K562 (cell line): ENCODE data around the gene CPED1. TPM values are rescaled to one million over a fixed set of nuclear protein-coding genes. Genes with fewer than 3 reads are reported as not detected.

Experiments
- ATAC-seq: fragments of 200-7000 bp; cut with Tn5 transposase; 3 replicates; pipeline ENCODE4 v1.9.1; 2020; ENCODE audit warnings: moderate library complexity
- BruUV-seq: library from RNA; stranded (reverse); fragments of 400-500 nt; replicated peaks from 2 replicates; lab custom pipeline; 2021; lab: Mats Ljungman, UMichigan
- CTCF ChIA-PET: fragments of 300-600 bp; formaldehyde crosslinking; extraction: SDS; loops from one replicate; lab custom pipeline; 2021; ENCODE audit warnings: low intra/inter-chr PET ratio; lab: Yijun Ruan, JAX
- POLR2A ChIA-PET: fragments of 300-600, 350-650 bp; sonication (Branson Sonifier 250); formaldehyde crosslinking; extraction: SDS; loops from one replicate; lab custom pipeline; 2021; ENCODE audit warnings: antibody characterized with exemption, inconsistent platforms; lab: Yijun Ruan, JAX
- DNase-seq, 4 experiments: peaks; one replicate each; pipeline versions ENCODE4 v3.0.0 to v3.0.0-alpha.2; 2011 to 2018; ENCODE audit warnings: low spot score in 3 of 4, mixed read lengths in 3 of 4; ENCODE audit errors: extremely low read depth in 1 of 4
- FAIRE-seq: peaks from 2 replicates; lab custom pipeline; 2011; peaks lifted over from hg19 to GRCh38; lab: Jason Lieb, UNC
- H2AFZ ChIP-seq: 2 replicates; pipeline ENCODE4 v1.6.0; 2011; ENCODE audit warnings: low read depth, low read length, control low read depth, inconsistent platforms
- H3K27ac ChIP-seq: fragments of 200-600 bp; 3 replicates; pipeline ENCODE4 v1.8.0; 2011; ENCODE audit warnings: low read depth, mild to moderate bottlenecking, control low read depth, inconsistent platforms, low read length, moderate library complexity, mixed read lengths; ENCODE audit errors: extremely low read depth
- H3K27me3 ChIP-seq, 2 experiments: fragments of 300-600 bp in 1 of 2; 2 replicates in 1 of 2; 3 replicates in 1 of 2; pipeline versions ENCODE4 v1.6.0 to v1.8.0; 2011; ENCODE audit warnings: inconsistent platforms in 2 of 2, low read length in 2 of 2, mild to moderate bottlenecking in 1 of 2, mixed read lengths in 1 of 2, moderate library complexity in 1 of 2; ENCODE audit not compliant: control insufficient read depth in 2 of 2, insufficient read depth in 2 of 2
- H3K36me3 ChIP-seq: fragments of 300-600 bp; 3 replicates; pipeline ENCODE4 v1.8.0; 2011; ENCODE audit warnings: mild to moderate bottlenecking, low read length, inconsistent platforms; ENCODE audit not compliant: control insufficient read depth, insufficient read depth
- H3K4me1 ChIP-seq, 2 experiments: fragments of 200-600 bp in 1 of 2; replicated peaks in 1 of 2; 2 replicates in 1 of 2; 3 replicates in 1 of 2; pipeline versions ENCODE4 v1.5.1 to v1.8.0; 2011; ENCODE audit warnings: inconsistent platforms in 2 of 2, low read length in 2 of 2, mild to moderate bottlenecking in 1 of 2, mixed read lengths in 1 of 2, moderate library complexity in 1 of 2; ENCODE audit not compliant: control insufficient read depth in 2 of 2, insufficient read depth in 2 of 2
- H3K4me2 ChIP-seq: 2 replicates; pipeline ENCODE4 v1.6.1; 2011; ENCODE audit warnings: low read length, control low read depth, inconsistent platforms, mixed read lengths; ENCODE audit not compliant: insufficient read depth
- H3K4me3 ChIP-seq: fragments of 200-600 bp; sonication (generic), shearing (Covaris generic); 2 replicates; pipeline ENCODE4 v1.5.1; 2016; ENCODE audit warnings: control low read depth, inconsistent platforms
- H3K79me2 ChIP-seq: fragments of 200-600 bp; 3 replicates; pipeline ENCODE4 v1.8.0; 2011; ENCODE audit warnings: low read length, inconsistent platforms; ENCODE audit not compliant: control insufficient read depth, insufficient read depth
- H3K9ac ChIP-seq, 2 experiments: 2 replicates each; pipeline versions ENCODE4 v1.6.0 to v1.6.1; 2011; ENCODE audit warnings: low read depth in 2 of 2, low read length in 2 of 2, control low read depth in 1 of 2, inconsistent platforms in 1 of 2, mild to moderate bottlenecking in 1 of 2, mixed read lengths in 1 of 2; ENCODE audit not compliant: insufficient read depth in 1 of 2
- H3K9me1 ChIP-seq: one replicate; pipeline ENCODE4 v1.6.0; 2011; ENCODE audit warnings: inconsistent platforms, mild to moderate bottlenecking, low read length, moderate library complexity; ENCODE audit not compliant: control insufficient read depth, insufficient read depth
- H3K9me3 ChIP-seq: replicated peaks from 2 replicates; pipeline ENCODE4 v1.5.1; 2011; ENCODE audit warnings: low read depth, low read length, inconsistent platforms; ENCODE audit not compliant: control insufficient read depth, insufficient read depth
- H4K20me1 ChIP-seq: replicated peaks from 2 replicates; pipeline ENCODE4 v1.6.1; 2011; ENCODE audit warnings: low read length, inconsistent platforms, mixed read lengths; ENCODE audit not compliant: control insufficient read depth, insufficient read depth
- ATF7 ChIP-seq: fragments of 450-650 bp; IDR thresholded peaks from 2 replicates; pipeline ENCODE4 v1.7.1; 2014; ENCODE audit warnings: mild to moderate bottlenecking, moderate library complexity
- CBX3 ChIP-seq, 2 experiments: IDR thresholded peaks; 1 replicate in 1 of 2; 2 replicates in 1 of 2; pipeline ENCODE4 v1.6.1; 2012; ENCODE audit warnings: inconsistent platforms in 2 of 2, low read length in 2 of 2, borderline replicate concordance in 1 of 2, control low read depth in 1 of 2
- CEBPB ChIP-seq: fragments of 450-650 bp; IDR thresholded peaks from 2 replicates; pipeline ENCODE4 v1.6.1; 2016; ENCODE audit warnings: missing genetic modification characterization, missing compliant biosample characterization
- CXXC5 ChIP-seq: fragments of 250-450 bp; sonication (Bioruptor Pico); IDR thresholded peaks from 2 replicates; pipeline ENCODE4 v1.8.0; 2022; ENCODE audit warnings: inconsistent platforms, mild to moderate bottlenecking, moderate library complexity
- DMBX1 ChIP-seq: fragments of 250-450 bp; sonication (Bioruptor Pico); IDR thresholded peaks from 2 replicates; pipeline ENCODE4 v1.8.0; 2022; ENCODE audit warnings: inconsistent platforms, mild to moderate bottlenecking, moderate library complexity, borderline replicate concordance
- GABPA ChIP-seq: fragments of 200-800 bp; sonication (Bioruptor generic); conservative IDR thresholded peaks from 2 replicates; pipeline ENCODE4 v1.6.1; 2016; ENCODE audit warnings: low read depth, missing genetic modification characterization, missing compliant biosample characterization
- GTF2F1 ChIP-seq: IDR thresholded peaks from 2 replicates; pipeline ENCODE4 v1.6.1; 2011; ENCODE audit warnings: low read depth, low read length, improper control_type of control experiment
- HOXB6 ChIP-seq: fragments of 250-450 bp; sonication (Bioruptor Pico); IDR thresholded peaks from 2 replicates; pipeline ENCODE4 v1.5.1; 2022; ENCODE audit warnings: mild to moderate bottlenecking, borderline replicate concordance
- MECOM ChIP-seq: fragments of 250-450 bp; sonication (Bioruptor Pico); IDR thresholded peaks from 2 replicates; pipeline ENCODE4 v1.8.0; 2022; ENCODE audit warnings: inconsistent platforms
- NCOA4 ChIP-seq: fragments of 450-650 bp; IDR thresholded peaks from 2 replicates; pipeline ENCODE4 v1.6.1; 2018; ENCODE audit warnings: mild to moderate bottlenecking; ENCODE audit not compliant: partially characterized antibody
- NCOA6 ChIP-seq: fragments of 450-650 bp; IDR thresholded peaks from 2 replicates; pipeline ENCODE4 v1.6.1; 2017; ENCODE audit warnings: mild to moderate bottlenecking
- NR2C2 ChIP-seq, 2 experiments: fragments of 200-800 bp in 1 of 2; sonication (Bioruptor generic) in 1 of 2; sonication (generic) in 1 of 2; formaldehyde crosslinking in 1 of 2; IDR thresholded peaks; 2 replicates each; pipeline versions ENCODE4 v1.6.1 to v1.8.0; 2016 to 2022; ENCODE audit warnings: mild to moderate bottlenecking in 1 of 2, missing compliant biosample characterization in 1 of 2, missing genetic modification characterization in 1 of 2, missing genetic modification reagents in 1 of 2
- POLR2AphosphoS2 ChIP-seq: IDR thresholded peaks from 2 replicates; pipeline ENCODE4 v1.6.1; 2012; ENCODE audit warnings: low read length, improper control_type of control experiment
- PURB ChIP-seq: sonication (generic); formaldehyde crosslinking; IDR thresholded peaks from 2 replicates; pipeline ENCODE4 v1.9.0; 2021; ENCODE audit warnings: low read depth, mild to moderate bottlenecking, missing genetic modification reagents
- SIN3A ChIP-seq, 2 experiments: fragments of 150-350 bp in 1 of 2; IDR thresholded peaks; 2 replicates each; pipeline ENCODE4 v1.6.1; 2011 to 2016; ENCODE audit warnings: borderline replicate concordance in 2 of 2, low read depth in 2 of 2, low read length in 2 of 2, mild to moderate bottlenecking in 2 of 2, moderate library complexity in 2 of 2; ENCODE audit not compliant: control insufficient read depth in 1 of 2
- SRF ChIP-seq, 2 experiments: fragments of 250-450, 450-650 bp in 1 of 2; sonication (Bioruptor Pico) in 1 of 2; sonication (generic) in 1 of 2; formaldehyde crosslinking; IDR thresholded peaks; 2 replicates each; pipeline versions ENCODE4 v1.5.0 to v1.5.1; 2020 to 2022; ENCODE audit warnings: mild to moderate bottlenecking in 1 of 2, missing genetic modification reagents in 1 of 2
- TAF15 ChIP-seq: fragments of 200-400 bp; formaldehyde crosslinking; IDR thresholded peaks from 2 replicates; pipeline ENCODE4 v1.6.1; 2017; ENCODE audit warnings: mild to moderate bottlenecking, low read depth, low read length, moderate library complexity
- TBL1XR1 ChIP-seq, 2 experiments: IDR thresholded peaks; 2 replicates each; pipeline ENCODE4 v1.6.1; 2012; ENCODE audit warnings: improper control_type of control experiment in 2 of 2, low read length in 2 of 2, mild to moderate bottlenecking in 1 of 2
- WGBS: fragments of 100-300 bp; shearing (Covaris generic); methylation state at CpG from one replicate; pipeline ENCODE4 v1.1.6; 2016; ENCODE audit warnings: low coverage, mixed read lengths; ENCODE audit not compliant: insufficient coverage; ENCODE audit errors: missing lambda C conversion rate; 5-methylcytosine and 5-hydroxymethylcytosine counted together
- in situ Hi-C: fragments of 300-500 bp; cut with MboI; formaldehyde crosslinking; loops from 4 replicates; pipeline ENCODE4 v1.15.0; 2018; ENCODE audit warnings: inconsistent platforms, mixed read lengths
- intact Hi-C: fragments of 100-400 bp; cut with micrococcal nuclease; formaldehyde crosslinking; loops from 2 replicates; pipeline ENCODE4 v1.14.2; 2022
- polyA plus RNA-seq, 8 experiments: library from polyadenylated mRNA; depleted of rRNA in 4 of 8; stranded (reverse) in 5 of 8; unstranded in 3 of 8; fragments of >200 nt; fragmentation: Nextera tagmentation in 2 of 8; fragmentation: Illumina TruSeq in 1 of 8; extraction: Ambion mirVana in 2 of 8; extraction: Trizol in 1 of 8; gene quantifications; 2 replicates each; pipeline versions ENCODE4 v1.2.1 to v1.2.3, GENCODE V29; 2011 to 2014; ENCODE audit warnings: inconsistent platforms in 1 of 8, missing spikeins in 1 of 8
- total RNA-seq, 7 experiments: library from RNA; depleted of rRNA in 6 of 7; stranded (reverse); fragments of >200 nt in 6 of 7; fragmentation: Illumina TruSeq in 2 of 7; extraction: Trizol in 2 of 7; gene quantifications; 2 replicates each; pipeline versions ENCODE4 v1.2.1 to v1.2.3, GENCODE V29; 2011 to 2021; ENCODE audit warnings: low replicate concordance in 1 of 7
- TF ChIP-seq, protein P1 (sequence below), 2 experiments: fragments of 200-800 bp in 1 of 2; sonication (Bioruptor generic) in 1 of 2; sonication (generic) in 1 of 2; formaldehyde crosslinking in 1 of 2; IDR thresholded peaks in 1 of 2; conservative IDR thresholded peaks in 1 of 2; 2 replicates each; pipeline versions ENCODE4 v1.5.0 to v1.6.1; 2016 to 2020; ENCODE audit warnings: missing compliant biosample characterization in 1 of 2, missing genetic modification characterization in 1 of 2, missing genetic modification reagents in 1 of 2

Gene CPED1
- total and polyA plus RNA-seq, 9 of the 15 experiments (the other 6 are each of a cell fraction or from before 2014, with no cell fraction given): 195 to 393 (median 290) TPM

DNA sequence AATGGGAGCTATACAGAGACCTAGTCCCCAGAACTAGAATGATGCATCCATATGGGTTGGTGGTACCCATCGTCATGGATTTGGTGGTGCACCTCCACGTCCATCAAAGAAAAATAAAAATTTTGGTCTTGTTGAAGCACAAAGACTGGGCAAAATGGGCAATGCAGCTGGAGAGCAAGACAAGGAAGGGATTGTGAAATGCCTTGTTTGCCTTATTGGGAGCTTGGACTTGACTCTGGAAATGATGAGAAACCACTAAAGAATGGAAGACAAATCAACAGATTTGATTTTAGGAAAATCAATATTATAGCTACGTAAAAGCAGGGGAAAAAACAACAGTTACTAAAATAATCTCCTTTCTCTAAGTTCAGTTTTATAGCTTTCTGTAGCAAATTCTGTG, 150.9 kb downstream of the CPED1 start:
- Histone ChIP-seq H3K9ac (no peak overlapping the region), H3K36me3 (peaks cover 95% of the 10 kb centered on the region), H3K4me3 (no peak overlapping the region), H3K79me2 (no peaks in the 10 kb centered on the region; the same call in 2 of the 3 replicates), H4K20me1 (no peaks in the 10 kb centered on the region), H2AFZ (no peak overlapping the region), H3K27me3 (no peaks in the 10 kb centered on the region), H3K4me1 (no peaks in the 10 kb centered on the region), H3K27ac (no peak overlapping the region), H3K9me1 (no peaks in the 10 kb centered on the region), H3K4me2 (no peak overlapping the region), H3K9me3 (no peaks in the 10 kb centered on the region)
- 93% methylated on average over 3 of the region's 3 CpGs for WGBS
- in situ Hi-C loops (no loop called here), intact Hi-C loops (loop anchor here (10.0 kb wide), 1 partner anchor 405 kb away; no protein-coding TSS in a partner anchor)
- ChIA-PET CTCF (no interaction called here), POLR2A (interaction anchor here (0.6 to 1.1 kb wide), 4 partner anchors 10 to 189 kb away, joined by 3 read pairs; partner anchors contain the start of gene ING3)
- no TSS peak for BruUV-seq
- no peak for DNase-seq
- no peak for FAIRE-seq
- no peak for ATAC-seq
- TF ChIP-seq DMBX1 (CRISPR knock-in tag) (peak; percentile 57; the same call in 1 of the 2 replicates), CEBPB (tag) (0 out of 2 replicates have a peak, but pooled peaks have one; percentile 25), CXXC5 (CRISPR knock-in tag) (peak; percentile 23; the same call in 1 of the 2 replicates), MECOM (CRISPR knock-in tag) (peak; percentile 28; the same call in 1 of the 2 replicates), CBX3 (IDR thresholded peaks at IDR 0.05; ENCODE audit: borderline replicate concordance in 1 of 2, low read length in 2 of 2) (no peak), SIN3A (IDR thresholded peaks at IDR 0.05; ENCODE audit: borderline replicate concordance in 2 of 2, control insufficient read depth in 1 of 2, low read depth in 2 of 2, low read length in 2 of 2) (no peak), ATF7 (no peak), GTF2F1 (no peak), TBL1XR1 (IDR thresholded peaks at IDR 0.05; ENCODE audit: low read length in 2 of 2) (no peak), PURB (CRISPR knock-in tag) (no peak), GABPA (tag) (no peak), HOXB6 (CRISPR knock-in tag) (no peak), SRF (CRISPR knock-in tag; IDR thresholded peaks at IDR 0.05) (0 out of 4 replicates have a peak, but pooled peaks of 1 of the 2 experiments have one; percentile 5), NR2C2 (CRISPR knock-in tag; IDR thresholded peaks at IDR 0.05) (no peak), NR2C2 (tag; IDR thresholded peaks at IDR 0.05) (0 out of 2 replicates have a peak, but pooled peaks have one; percentile 4), NCOA6 (no peak), POLR2AphosphoS2 (0 out of 2 replicates have a peak, but pooled peaks have one; percentile 33), TAF15 (no peak), NCOA4 (no peak)
- TF ChIP-seq, protein P1, sequence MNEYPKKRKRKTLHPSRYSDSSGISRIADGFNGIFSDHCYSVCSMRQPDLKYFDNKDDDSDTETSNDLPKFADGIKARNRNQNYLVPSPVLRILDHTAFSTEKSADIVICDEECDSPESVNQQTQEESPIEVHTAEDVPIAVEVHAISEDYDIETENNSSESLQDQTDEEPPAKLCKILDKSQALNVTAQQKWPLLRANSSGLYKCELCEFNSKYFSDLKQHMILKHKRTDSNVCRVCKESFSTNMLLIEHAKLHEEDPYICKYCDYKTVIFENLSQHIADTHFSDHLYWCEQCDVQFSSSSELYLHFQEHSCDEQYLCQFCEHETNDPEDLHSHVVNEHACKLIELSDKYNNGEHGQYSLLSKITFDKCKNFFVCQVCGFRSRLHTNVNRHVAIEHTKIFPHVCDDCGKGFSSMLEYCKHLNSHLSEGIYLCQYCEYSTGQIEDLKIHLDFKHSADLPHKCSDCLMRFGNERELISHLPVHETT (CRISPR knock-in tag; conservative IDR thresholded peaks at IDR 0.05 in 1 of 2, IDR thresholded peaks at IDR 0.05 in 1 of 2): no peak
